Transverse colon (tissue), 4 donors: Measurements from ENCODE around the gene DTWD2. TPM values are rescaled to one million over a fixed set of nuclear protein-coding genes. Genes with fewer than 3 reads are reported as not detected.

Experiments used
- DNase-seq: peaks from one replicate; pipeline ENCODE4 v3.0.0-alpha.2; 2019
- H3K27ac ChIP-seq, 4 donors: fragments of 200-600 bp; sonication (generic); 2 replicates each; pipeline ENCODE4 v1.5.1; 2016 to 2018; ENCODE audit warnings: inconsistent platforms in 4 of 4
- H3K27me3 ChIP-seq: fragments of 200-600 bp; sonication (generic); 2 replicates; pipeline ENCODE4 v1.5.1; 2017; ENCODE audit warnings: inconsistent platforms
- H3K36me3 ChIP-seq, 4 donors: fragments of 200-600 bp; sonication (generic); 2 replicates each; pipeline ENCODE4 v1.5.1; 2017 to 2019; ENCODE audit warnings: inconsistent platforms in 4 of 4
- H3K4me1 ChIP-seq, 4 donors: fragments of 200-600 bp; sonication (generic); 2 replicates each; pipeline ENCODE4 v1.5.1; 2017 to 2020; ENCODE audit warnings: inconsistent platforms in 4 of 4
- H3K4me3 ChIP-seq, 4 donors: fragments of 200-600 bp; sonication (generic); 1 replicate in 1 of 4; 2 replicates in 3 of 4; pipeline versions ENCODE4 v1.5.1 to v1.6.1; 2017 to 2019; ENCODE audit warnings: inconsistent platforms in 4 of 4
- H3K9me3 ChIP-seq, 2 donors: fragments of 200-600 bp; sonication (generic); 2 replicates each; pipeline ENCODE4 v1.5.1; 2017 to 2019; ENCODE audit warnings: inconsistent platforms in 2 of 2
- EP300 ChIP-seq: sonication (generic); formaldehyde crosslinking; IDR thresholded peaks from one replicate; pipeline ENCODE4 v1.6.1; 2017; ENCODE audit warnings: antibody characterized with exemption, low read depth
- POLR2A ChIP-seq: fragments of 450-650 bp; IDR thresholded peaks from one replicate; pipeline ENCODE4 v1.6.1; 2016; ENCODE audit warnings: antibody characterized with exemption, mild to moderate bottlenecking, moderate library complexity
- POLR2AphosphoS5 ChIP-seq, 3 donors: sonication (generic); formaldehyde crosslinking; IDR thresholded peaks; one replicate each; pipeline ENCODE4 v1.6.1; 2016; ENCODE audit warnings: antibody characterized with exemption in 3 of 3
- WGBS, 2 donors: methylation state at CpG; one replicate each; pipeline ENCODE4 v1.1.5; 2018; ENCODE audit warnings: low coverage in 1 of 2; 5-methylcytosine and 5-hydroxymethylcytosine counted together
- in situ Hi-C, 4 donors: fragments of 200-750 bp; cut with MboI; loops; one replicate each; pipeline versions ENCODE4 v1.15.0 to v1.15.1; 2017; ENCODE audit warnings: low sequenced_read_pairs in 3 of 4, low pct_ligation_motif_present in 1 of 4, low pct_unique_long_range_greater_than_20kb in 1 of 4
- intact Hi-C: fragments of 100-400 bp; cut with DNase I; formaldehyde crosslinking; loops from one replicate; pipeline ENCODE4 v1.15.1; 2023; ENCODE audit warnings: low total_unique reads
- total RNA-seq, 4 donors: library from RNA; depleted of rRNA; stranded (reverse); fragments of >200 nt; gene quantifications; one replicate each; pipeline ENCODE4 v1.1.0, GENCODE V29; 2016
- TF ChIP-seq, protein P1 (sequence below), 5 experiments: fragments of 200-600 bp in 3 of 5; fragments of 450-650 bp in 2 of 5; sonication (generic) in 3 of 5; IDR thresholded peaks; 1 replicate in 2 of 5; 2 replicates in 3 of 5; pipeline ENCODE4 v1.5.1; 2016 to 2017; ENCODE audit warnings: antibody characterized with exemption in 5 of 5, inconsistent platforms in 3 of 5, mild to moderate bottlenecking in 2 of 5, moderate library complexity in 1 of 5

DTWD2 gene
- total RNA-seq, 4 donors from 2014 or later: 13.1 to 34.0 (median 23.0) TPM

- no peaks in the 10 kb centered on the region for H3K9me3 ChIP-seq
- WGBS, 2 donors: 80 to 85% methylated on average over 1 of the region's 1 CpG
- H3K36me3 ChIP-seq: no peaks in the 10 kb centered on the region
- TF ChIP-seq POLR2AphosphoS5 (IDR thresholded peaks at IDR 0.05) (no peak), EP300 (no peak), POLR2A (no peak)
- TF ChIP-seq, protein P1, sequence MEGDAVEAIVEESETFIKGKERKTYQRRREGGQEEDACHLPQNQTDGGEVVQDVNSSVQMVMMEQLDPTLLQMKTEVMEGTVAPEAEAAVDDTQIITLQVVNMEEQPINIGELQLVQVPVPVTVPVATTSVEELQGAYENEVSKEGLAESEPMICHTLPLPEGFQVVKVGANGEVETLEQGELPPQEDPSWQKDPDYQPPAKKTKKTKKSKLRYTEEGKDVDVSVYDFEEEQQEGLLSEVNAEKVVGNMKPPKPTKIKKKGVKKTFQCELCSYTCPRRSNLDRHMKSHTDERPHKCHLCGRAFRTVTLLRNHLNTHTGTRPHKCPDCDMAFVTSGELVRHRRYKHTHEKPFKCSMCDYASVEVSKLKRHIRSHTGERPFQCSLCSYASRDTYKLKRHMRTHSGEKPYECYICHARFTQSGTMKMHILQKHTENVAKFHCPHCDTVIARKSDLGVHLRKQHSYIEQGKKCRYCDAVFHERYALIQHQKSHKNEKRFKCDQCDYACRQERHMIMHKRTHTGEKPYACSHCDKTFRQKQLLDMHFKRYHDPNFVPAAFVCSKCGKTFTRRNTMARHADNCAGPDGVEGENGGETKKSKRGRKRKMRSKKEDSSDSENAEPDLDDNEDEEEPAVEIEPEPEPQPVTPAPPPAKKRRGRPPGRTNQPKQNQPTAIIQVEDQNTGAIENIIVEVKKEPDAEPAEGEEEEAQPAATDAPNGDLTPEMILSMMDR (IDR thresholded peaks at IDR 0.05): no peak
- H3K27me3 ChIP-seq: no peaks in the 10 kb centered on the region
- no peak overlapping the region for H3K4me3 ChIP-seq
- H3K27ac ChIP-seq: no peak overlapping the region
- no peaks in the 10 kb centered on the region for H3K4me1 ChIP-seq
- DNase-seq: no peak
- intact Hi-C loops (no loop called here), in situ Hi-C loops (no loop called here)
These were observed 153.6 kb downstream of the DTWD2 start for GRCh38 chr5:118834710-118835109.

DNA sequence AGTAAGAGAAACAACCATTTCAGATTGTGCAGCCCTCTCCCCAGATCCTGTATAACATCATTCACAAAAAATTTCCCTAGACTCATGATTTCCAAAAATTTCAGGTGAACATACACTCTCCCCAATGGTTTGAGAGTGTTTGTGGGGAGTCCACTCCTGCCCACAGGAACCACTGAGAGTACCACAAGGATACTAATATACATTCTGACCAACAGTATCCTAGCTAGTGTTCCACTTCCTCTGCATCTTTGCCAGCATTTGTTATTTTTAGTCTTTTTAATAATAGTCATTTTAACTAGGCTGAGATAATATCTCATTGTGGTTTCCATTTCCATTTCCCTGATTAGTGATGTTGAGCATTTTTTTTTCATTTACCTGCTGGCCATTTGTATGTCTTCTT lies 155.4 kb downstream of the DTWD2 start:
- DNase-seq: no peak
- Histone ChIP-seq H3K27ac (no peak overlapping the region), H3K36me3 (no peaks in the 10 kb centered on the region), H3K4me1 (no peaks in the 10 kb centered on the region), H3K27me3 (no peaks in the 10 kb centered on the region), H3K4me3 (no peak overlapping the region), H3K9me3 (no peaks in the 10 kb centered on the region)
- intact Hi-C loops: no loop called here
- no peak for TF ChIP-seq POLR2AphosphoS5 (IDR thresholded peaks at IDR 0.05)
- no peak for TF ChIP-seq POLR2A
- TF ChIP-seq EP300: no peak
- TF ChIP-seq, protein P1 (IDR thresholded peaks at IDR 0.05): no peak
- in situ Hi-C loops: no loop called here

DNA sequence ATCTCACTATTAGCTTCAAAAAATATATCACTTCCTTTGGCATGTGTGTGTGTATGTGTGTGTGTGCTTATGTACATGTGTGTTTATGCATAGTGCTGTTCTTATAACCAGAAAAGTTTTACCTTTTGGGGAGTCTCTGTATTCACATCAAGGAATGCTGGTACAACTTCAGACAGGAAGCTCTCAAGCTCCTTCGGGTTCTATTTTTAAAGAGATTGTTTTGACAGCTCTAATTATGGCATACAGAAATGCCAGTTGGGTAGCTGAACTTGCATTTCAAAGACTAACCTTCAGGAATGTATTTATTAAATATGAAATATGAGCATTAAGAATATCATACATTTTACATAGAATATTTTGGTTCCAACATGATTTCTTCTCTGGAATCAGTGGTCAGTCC lies 163.1 kb downstream of the DTWD2 start:
- Histone ChIP-seq H3K27me3 (no peaks in the 10 kb centered on the region), H3K4me3 (no peak overlapping the region), H3K36me3 (no peaks in the 10 kb centered on the region), H3K4me1 (no peaks in the 10 kb centered on the region), H3K27ac (no peak overlapping the region), H3K9me3 (no peaks in the 10 kb centered on the region)
- intact Hi-C loops: no loop called here
- 29 to 47% methylated on average over 1 of the region's 1 CpG for WGBS, 2 donors
- in situ Hi-C loops: no loop called here
- no peak for DNase-seq
- TF ChIP-seq, protein P1 (IDR thresholded peaks at IDR 0.05): no peak
- TF ChIP-seq EP300 (no peak), POLR2A (no peak), POLR2AphosphoS5 (IDR thresholded peaks at IDR 0.05) (no peak)

DNA sequence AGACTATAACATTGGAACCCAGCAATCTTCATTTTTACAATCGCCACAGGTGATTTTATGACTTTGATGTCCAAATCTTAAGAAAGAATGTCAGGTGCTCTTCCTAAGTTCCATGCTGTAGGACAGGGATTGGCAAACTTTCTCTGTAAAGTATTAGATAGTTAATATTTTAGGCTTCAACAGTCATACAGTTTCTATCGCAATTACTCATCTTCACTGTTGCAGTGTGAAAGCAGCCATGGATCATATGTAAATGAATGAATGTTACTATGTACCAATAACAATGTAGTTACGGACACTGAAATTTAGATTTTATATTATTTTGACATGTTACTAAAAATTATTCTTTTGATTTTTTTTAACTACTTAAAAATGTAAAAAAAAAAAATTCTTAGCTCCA lies 169.7 kb downstream of the DTWD2 start:
- in situ Hi-C loops: no loop called here
- Histone ChIP-seq H3K27me3 (no peaks in the 10 kb centered on the region), H3K27ac (no peak overlapping the region), H3K4me3 (no peak overlapping the region), H3K36me3 (no peaks in the 10 kb centered on the region), H3K9me3 (no peaks in the 10 kb centered on the region), H3K4me1 (no peaks in the 10 kb centered on the region)
- TF ChIP-seq, protein P1 (IDR thresholded peaks at IDR 0.05): no peak
- no peak for TF ChIP-seq POLR2A
- no peak for TF ChIP-seq POLR2AphosphoS5 (IDR thresholded peaks at IDR 0.05)
- no peak for TF ChIP-seq EP300
- intact Hi-C loops: no loop called here
- no peak for DNase-seq
- 91 to 96% methylated on average over 3 of the region's 3 CpGs for WGBS, 2 donors
